SKM-1 treated with dmso at 0.1 percent for 144 hours (cell line): ENCODE data around the gene KIRREL3.

Source experiments
- DNase-seq: peaks from one replicate; lab custom pipeline; 2025; ENCODE audit not compliant: unreplicated experiment; lab: John Stamatoyannopoulos, UW

KIRREL3 gene

DNA sequence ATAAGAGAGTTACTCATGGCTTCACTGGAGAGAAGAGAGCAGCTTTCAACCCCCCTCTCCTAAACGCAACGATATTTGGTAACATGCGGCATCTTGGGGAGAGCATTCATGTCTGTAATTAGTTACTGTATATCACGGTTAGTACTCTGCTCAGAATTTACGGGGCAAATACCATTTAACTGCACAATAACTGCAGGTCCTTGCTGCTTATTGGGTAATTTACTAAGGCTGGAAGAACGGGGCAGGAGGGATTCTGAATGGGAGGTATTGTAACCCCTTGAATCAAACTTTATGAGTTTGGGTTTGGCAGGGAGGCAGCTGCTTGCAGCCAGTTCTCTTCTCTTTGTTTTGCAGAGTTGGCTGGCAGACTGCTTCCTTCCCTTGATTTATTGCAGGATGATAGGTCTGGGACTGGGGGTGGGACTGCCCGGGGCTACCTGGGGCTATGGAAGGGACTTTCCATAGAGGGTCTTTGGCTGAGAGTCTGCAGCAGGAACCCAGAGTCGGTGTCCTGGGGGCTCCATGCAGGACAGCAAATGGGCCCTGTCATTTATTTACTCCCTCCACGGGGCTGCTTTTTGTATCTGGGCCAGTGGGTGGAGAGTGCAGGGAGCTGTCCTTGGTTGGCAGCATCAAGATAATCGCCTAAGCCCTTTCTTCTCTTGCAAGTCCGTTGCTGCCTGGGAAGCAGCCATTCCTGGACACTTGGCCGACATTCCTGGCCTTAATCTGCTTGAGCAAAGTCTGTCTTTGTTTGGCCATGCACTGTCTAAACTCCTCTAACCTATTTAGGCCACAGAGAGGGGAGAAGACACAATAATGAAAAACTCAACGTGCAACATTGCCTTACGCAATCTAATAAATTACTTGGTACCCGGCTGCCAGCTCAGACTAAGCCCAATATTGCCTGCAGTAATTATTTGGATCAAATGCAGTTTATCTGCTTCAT, 456.2 kb downstream of the KIRREL3 start:
- DNase-seq = no peak

DNA sequence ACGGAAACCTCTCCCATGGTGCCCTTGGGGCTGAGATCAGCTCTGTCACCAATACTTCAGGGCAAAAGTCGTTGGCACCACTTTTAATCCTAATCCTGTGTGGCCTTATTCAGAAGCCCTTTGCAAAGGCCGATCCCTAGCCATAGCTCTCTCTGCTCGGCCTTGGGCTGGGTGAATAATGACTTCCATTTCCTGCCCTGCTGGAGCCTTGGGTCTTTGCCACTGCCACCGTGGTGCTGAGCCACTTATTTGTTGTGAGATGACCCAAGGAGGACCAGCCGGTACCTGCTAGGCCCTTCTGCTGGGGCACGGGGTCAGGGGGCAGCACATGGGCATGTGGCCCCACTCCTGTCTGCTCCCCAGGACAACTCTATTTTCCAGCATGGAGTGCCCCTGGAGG, 456.9 kb downstream of the KIRREL3 start:
- no peak for DNase-seq

DNA sequence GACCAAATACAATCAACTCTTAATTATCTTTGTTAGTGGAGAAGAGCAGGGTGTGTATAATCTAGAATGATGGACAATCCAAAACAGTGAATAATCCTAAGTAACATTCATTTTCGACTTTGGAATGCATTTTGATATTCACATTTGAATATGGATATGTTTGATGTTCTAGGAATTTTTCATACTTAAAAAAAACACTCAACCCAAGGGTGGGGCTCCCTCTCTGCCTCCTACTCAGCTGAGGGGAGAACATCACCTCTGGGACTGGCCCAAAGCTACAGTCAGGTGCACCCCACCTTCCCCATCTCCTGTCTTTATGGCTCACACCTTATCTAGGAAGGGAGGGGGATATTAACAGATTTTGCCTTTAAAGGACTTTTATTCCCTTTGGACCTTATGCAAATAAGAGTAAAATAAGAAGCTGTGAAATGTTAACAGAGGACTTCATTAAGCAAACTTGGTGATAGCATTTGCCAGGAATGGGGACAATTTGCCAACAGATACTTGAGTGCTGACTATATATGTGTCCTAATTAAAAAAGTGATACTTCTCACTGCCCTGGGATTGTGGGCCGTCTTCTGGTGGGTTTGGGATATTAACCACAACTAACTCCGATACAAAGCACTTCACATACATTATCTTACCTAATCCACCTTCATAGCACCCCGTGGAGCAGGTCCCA, 458.1 kb downstream of the KIRREL3 start:
- no peak for DNase-seq

DNA sequence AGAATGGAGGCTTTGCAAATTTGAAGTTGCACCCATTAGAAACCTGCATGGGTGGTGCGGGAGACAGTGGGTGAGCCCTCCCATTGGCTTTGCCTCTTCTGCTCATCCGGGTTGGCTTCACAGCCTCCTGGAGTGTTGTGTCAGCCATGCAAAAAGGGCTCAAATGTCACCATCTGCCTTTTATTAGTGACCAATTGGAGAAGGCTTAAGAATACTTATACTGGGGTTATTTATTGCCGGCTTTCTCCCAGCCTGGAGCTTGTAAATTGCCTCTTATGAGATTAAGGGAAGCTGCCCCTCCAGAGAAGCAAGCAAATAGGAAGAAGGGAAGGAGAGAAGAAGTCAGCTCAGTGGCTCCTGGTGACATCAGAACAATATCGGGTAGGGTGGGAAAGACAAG, 462.5 kb downstream of the KIRREL3 start:
- no peak for DNase-seq

DNA sequence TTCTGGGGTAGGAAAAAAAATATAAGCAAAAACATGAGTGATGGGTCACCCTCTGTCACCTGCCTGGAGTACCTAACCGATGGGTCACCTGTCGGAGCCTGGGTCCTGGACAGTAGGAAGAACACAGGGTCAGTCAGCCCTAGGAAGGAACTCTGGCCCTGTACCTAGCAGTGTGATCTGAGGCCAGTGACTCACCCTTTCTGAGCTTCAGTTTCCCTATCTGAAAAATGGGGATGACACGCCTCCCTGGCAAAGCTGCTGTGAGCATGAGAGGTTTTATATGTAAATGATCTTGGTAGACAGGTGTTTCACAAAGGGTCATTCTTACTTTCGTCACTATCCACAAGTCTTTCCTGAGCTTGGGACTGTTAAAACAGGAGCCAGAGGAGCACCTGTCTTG, 463.1 kb downstream of the KIRREL3 start:
- no peak for DNase-seq

DNA sequence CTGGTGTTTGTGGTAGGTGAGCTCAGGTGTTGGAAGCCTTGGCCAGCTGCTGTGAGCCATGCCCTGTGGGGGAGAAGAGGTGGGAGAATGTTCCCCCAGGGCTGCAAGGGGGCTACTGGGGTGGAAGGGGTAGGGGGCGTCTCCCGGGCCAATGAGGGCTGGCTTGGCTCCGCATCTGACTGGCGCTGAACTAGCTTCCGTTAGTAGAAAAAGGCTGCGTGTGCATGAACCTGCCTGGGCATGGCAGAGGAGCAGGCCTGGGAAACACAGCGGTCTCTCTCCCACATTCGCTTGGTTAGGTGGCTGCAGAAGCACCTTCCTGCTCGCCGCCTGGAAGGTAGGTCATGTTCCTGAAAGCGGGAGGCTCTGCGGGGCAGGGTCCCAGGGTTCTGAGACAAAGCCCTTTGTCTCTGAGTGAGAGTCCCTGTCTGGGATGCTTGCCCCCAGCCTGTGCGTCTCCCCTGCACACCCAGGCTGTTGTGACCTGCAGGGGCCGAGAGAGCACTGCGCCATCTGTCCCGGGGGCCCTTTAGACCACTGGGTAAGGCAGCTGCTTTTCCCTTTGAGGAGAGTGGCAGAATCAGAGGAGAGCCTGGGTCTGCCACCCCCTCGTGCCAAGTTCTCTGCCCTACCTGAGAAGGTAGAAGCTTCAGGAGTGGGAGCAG, 466.3 kb downstream of the KIRREL3 start:
- DNase-seq = no peak

DNA sequence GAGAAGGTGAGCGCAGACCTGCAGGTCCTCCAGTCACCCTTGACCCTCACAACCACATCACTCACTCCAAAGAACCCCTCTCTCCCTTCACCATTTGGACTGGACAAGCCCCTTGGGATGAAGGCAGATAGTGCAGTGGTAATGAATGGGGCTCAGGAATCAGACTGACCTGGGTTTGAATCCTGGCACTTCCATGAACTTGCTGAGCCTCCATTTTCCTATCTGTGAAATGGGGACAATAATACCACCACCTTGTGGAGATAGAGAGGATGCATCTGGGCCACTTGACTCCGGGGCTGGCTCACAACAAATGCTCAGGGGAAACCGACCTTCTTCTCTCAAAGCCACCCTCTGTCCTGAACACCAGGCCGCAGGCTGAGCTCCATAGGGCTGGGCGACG, 467.0 kb downstream of the KIRREL3 start:
- no peak for DNase-seq

DNA sequence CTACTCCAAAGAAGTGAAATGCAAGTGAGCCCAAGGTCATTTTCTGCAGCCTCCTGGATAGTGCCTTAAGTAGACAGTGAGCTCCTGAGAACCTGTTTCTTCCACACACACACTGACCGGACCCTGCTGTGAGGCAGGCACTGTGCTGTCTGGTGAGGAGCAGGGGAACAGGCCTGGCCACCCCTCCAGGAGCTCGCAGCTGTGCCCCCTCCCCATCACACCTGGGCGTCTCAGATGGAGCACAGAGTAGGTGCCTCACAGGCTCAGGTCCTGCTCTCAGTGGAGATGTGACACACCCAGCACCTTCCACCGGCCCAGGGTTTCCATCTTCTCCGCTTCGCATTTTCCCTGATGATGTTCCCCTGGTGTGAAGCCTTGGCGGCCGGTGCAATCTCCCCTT, 470.2 kb downstream of the KIRREL3 start:
- DNase-seq = no peak

DNA sequence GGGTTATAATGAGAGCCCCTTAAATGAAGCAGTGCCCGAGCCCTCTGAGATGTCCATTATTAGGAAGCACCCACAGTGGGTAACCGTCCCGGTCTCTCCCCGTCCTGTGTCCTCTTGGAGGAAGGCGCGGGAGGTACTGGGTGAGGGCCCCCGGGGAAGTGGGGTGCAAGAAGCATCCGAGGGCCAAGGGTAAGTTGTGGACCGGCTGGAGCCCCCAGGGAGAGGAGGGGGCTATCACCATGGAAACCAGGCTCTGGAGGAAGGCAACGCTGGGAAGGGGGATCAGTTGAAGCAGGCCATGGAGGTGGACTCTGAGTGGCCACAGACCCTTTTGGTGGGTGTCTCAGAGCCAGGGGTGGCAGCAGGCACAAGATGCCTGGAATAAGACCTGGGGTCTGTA, 471.5 kb downstream of the KIRREL3 start:
- no peak for DNase-seq

DNA sequence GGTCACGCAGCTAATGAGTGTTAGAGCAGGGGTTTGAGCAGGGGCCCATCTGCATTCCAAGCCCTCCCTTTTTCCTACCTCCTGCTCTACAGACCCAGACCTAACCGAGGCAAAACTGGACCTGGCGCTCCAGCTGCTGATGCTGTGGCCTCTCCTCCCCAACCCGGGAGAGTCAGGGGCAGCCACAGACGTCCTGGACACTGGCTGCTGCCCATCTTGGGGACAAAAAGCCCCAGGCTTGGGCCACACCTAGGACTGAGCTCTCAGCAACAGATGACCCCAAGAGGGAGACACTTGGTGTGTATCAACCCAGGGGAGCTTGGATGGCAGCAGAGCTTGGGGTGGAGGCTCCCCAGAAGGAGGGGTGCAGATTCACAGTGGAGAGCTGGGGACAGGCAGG, 472.5 kb downstream of the KIRREL3 start:
- no peak for DNase-seq

DNA sequence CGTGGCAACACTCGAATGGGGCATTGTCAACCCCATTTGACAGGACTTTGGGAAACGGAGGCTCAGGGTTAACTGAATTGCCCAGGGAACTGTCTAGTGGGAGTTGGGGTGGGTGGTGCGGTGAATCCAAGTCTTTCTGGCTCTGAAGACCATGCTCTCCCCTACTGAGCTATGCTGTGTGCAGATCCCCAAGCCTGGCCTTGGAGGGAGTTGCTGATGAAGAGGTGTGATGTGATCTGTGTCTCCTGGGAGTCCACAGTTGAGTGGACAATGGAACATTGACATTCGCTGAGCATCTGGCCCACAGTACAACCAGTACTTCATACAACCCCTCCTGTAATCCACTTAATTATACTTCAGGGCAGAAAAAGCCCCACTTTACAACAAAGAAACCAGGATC, 472.9 kb downstream of the KIRREL3 start:
- no peak for DNase-seq

DNA sequence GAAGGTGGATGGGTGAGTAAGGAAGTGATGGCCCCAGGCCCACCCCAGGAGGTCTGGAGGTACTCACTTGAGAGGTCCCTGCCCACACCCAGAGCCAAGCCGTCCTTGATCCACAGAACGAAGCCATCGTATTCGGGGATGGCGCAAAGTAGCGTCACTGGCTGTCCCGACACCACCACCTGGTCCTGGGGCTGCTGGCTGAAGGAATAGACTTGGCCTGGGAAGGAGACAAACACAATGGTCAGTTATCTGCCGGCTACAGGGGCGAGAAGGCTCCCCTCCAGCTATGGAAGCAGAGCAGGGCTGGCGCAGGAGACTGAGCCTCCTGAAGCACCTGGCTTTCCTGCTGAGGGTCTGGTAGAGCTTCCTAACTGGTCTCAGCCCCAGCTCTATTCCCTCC, 474.1 kb downstream of the KIRREL3 start:
- DNase-seq = no peak

DNA sequence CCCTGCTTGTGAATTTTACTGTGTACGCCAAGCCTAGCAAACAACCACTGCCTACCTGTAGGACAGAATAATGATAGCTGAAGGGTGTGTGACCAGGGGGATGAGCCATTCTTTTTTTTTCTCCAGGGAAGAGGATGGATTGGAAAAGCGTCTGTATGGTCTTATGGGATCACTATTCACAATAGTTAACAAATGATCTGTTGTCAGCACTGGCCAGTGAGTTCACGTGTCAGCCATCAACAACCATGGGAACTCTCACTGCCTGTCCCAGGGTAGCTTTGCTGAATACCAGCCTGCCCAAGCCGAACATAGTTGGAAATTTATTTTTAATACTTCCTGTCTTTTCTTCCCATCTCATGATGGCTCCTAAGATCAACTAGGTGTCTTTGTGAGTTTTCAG, 474.9 kb downstream of the KIRREL3 start:
- no peak for DNase-seq

DNA sequence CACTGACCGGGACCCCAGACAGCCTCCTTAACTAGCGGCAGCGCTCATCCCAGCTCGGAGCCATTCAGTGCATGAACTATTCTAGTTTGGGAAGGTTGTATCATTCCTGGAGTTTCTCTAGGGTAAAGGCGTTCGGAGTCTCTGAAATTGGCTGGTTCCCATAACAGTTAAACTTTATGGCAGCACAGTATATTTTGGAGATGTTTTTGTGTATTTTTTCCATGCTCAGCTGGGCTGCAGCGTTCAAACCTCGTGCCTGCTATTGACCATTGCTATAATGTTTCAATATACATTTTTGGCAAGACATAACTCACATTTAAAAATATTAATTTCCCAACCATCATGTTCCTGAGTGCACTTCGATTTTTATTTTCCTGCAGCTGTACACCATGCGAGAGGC, 475.4 kb downstream of the KIRREL3 start:
- DNase-seq = no peak

DNA sequence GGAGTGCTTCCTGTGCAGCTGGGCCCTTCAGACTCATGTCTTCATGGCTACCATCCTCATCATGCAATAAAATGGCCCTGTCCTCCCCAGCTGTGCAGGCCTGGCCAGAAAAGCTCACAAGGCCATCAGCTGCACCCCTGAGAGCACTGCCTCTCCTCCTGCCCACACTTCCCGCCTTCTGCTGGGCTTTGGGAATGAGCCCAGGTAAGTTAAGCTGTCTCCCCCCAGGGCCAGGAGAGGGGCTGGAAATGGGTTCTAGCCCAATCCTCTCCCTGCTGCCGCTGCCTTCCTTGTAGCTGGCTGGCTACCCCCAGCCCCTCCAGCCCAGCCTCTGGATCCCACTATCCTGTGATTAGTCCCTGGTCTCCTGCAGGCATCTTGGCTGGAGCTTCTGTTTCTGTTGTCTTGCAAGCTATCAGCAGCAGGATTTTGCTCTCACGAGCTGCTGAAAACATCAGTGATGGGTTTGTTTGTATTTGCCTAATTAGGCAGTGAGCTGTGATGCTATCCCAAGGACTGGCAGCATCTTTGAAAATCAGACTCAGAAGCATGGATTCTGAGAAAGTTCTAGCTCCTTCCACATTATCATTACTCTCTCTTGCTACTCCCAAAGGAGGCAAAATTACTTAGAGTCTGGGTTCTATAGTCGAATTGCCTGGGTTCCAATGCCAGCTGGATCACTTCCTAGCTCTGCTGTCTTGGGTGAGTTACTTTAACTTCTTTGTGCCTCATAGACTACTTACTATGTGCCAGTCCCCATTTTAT, 476.9 kb downstream of the KIRREL3 start:
- DNase-seq = no peak

DNA sequence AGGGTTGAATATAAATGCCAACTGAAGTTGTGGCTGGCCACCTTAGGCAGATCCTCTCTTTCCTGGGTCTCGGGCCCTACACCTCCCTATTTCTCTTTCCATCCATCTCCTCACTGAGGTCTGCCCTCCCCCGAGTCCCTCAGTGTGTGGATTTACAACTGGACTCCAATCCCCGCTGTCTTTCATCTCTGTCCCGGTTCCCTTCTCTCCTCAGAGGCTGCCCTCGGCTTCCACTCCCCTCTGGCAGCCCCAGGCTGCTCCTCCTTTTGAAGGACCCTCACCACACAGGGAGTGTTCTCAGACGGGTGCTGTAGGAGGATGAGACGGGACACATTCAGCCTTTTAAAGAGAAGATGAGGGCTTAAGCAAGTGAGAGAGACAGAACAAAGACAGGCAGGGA, 478.0 kb downstream of the KIRREL3 start:
- DNase-seq = no peak

DNA sequence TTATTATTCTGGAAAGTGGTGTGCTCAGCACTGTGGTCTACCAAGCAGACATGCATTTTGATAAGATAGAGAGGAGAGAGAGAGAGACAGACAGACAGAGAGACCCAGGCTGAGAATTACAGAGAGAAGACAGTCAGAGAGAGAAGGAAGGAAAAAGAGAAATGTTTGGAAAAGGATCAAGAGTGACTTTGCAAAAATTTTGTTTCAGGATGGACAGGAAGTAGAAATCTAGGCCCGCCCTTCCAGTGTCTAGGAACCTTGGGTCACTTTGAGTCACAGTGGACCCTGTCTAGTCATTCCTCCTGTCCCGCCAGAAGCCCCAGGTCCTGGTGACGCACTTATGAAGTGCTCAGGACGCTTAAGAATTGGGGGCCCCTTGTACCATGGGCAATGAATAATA, 478.4 kb downstream of the KIRREL3 start:
- no peak for DNase-seq

DNA sequence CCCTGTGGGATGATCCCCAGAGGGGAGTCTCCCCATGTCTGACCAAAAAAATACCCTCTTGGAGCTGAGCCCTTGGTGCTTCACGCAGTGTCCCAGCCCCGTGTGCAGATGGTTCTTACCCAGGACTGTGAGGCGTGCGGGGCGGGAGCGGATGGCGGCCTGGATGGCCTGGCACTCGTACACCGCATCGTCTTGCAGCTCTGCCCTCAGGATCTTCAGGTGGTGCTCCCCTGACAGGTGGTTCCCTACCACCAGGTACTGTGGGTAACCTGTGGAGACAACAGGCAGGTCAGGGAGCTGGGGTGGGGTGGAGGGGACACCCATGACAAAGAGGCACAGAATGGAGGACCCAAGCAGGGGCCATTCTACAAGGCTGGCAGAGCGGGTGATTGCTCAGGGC, 479.4 kb downstream of the KIRREL3 start:
- DNase-seq = no peak

DNA sequence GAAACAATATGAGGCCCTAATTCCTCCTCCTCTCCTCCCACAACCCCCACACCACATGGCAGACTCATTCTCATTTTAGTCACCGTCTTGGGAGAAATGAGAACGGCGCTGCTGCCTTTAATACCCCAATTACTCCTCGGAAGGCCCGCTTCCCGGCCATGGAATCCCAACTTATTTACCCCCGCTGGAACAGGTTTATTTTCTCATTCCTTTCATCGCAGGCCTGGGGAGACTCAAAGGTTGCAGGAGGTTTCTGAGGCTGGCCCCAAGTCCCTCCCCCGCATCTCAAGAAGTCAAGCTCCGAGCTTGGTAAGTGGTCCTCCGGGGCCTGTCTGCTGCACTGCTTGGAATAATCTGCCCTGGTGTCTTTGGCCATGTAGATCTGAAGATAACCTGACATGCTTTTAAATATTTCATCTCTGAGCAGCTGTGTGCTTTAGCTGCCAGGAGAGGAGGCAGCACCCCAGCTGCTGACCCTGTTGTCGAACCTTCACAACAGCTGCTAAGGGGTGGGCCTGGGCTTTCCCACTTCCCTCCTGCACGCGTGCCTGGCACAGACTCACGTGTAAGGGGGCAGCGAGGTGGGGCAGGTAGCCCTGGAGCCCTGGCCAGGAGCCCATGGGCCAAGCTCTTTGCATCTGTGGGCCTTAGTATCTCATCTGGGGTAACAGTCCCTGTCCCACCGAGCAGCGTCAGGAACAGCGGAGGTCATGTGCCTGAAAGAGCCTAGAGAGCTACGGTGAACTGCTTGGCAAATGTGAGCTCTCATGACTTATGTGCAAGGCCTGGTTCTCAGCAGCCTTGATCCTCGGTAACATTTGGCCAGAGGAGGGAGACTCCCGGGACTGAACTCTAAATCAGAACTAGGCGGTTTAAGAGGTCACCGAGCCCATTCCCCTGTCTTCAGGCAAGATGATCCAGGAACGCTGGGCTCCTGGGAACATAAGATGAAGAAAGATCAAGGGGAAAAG, 480.5 kb downstream of the KIRREL3 start:
- no peak for DNase-seq
